Activated CD8-positive, alpha-beta memory T cell treated with anti-CD3 and anti-CD28 coated beads for 36 hours (primary cell): ENCODE measurements around the gene NUP62. TPM values are rescaled to one million over a fixed set of nuclear protein-coding genes. Genes with fewer than 3 reads are reported as not detected.
"Not testable (repeated sequence)": the region's sequence is repeated elsewhere in the genome, so short reads cannot be mapped to it uniquely, and the experiment has no call there.

Experiments
- CTCF ChIA-PET: fragments of 350-600 bp; sonication (Branson Sonifier 250); formaldehyde crosslinking; loops from one replicate; lab custom pipeline; 2021; ENCODE audit warnings: antibody characterized with exemption; lab: Charles Lee
- POLR2A ChIA-PET: fragments of 350-600 bp; sonication (Branson Sonifier 250); formaldehyde crosslinking; loops from one replicate; lab custom pipeline; 2021; ENCODE audit warnings: antibody characterized with exemption; lab: Charles Lee
- total RNA-seq, 2 experiments: library from RNA; stranded (reverse); gene quantifications; one replicate each; pipeline ENCODE4 v1.2.3, GENCODE V29; 2021

NUP62 gene
- total RNA-seq, 2 experiments from 2014 or later = 206 to 216 TPM

GRCh38 chr19:49930483-49931011, 1.2 kb upstream of the NUP62 start:
- CTCF ChIA-PET = interaction anchor here (1.1 to 2.7 kb wide), 3 partner anchors 16 to 95 kb away, joined by 3 to 13 read pairs (median 5); partner anchors contain the start of genes VRK3 and ZNF473

GRCh38 chr19:49929611-49930482, 543 bp upstream of the NUP62 start:
- ChIA-PET CTCF (interaction anchor here (1.1 to 2.7 kb wide), 7 partner anchors 8 to 96 kb away, joined by 3 to 13 read pairs (median 3); partner anchors contain the start of genes PTOV1, VRK3 and ZNF473), POLR2A (interaction anchor here (0.6 to 2.2 kb wide), 10 partner anchors 32 to 332 kb away, joined by 3 to 12 read pairs (median 4); partner anchors contain the start of genes AKT1S1, IL4I1, TBC1D17 and ZNF473)

More at GRCh38 chr19:49930483-49931011, 1.2 kb upstream of the NUP62 start:
- POLR2A ChIA-PET = interaction anchor here (1.0 to 2.2 kb wide), 3 partner anchors 36 to 80 kb away, joined by 3 to 12 read pairs (median 8); partner anchors contain the start of genes AKT1S1 and TBC1D17

GRCh38 chr19:49927526-49928264, 1.6 kb downstream of the NUP62 start:
- POLR2A ChIA-PET = interaction anchor here (0.7 to 2.2 kb wide), 6 partner anchors 16 to 61 kb away, joined by 3 to 8 read pairs (median 4); no protein-coding TSS in a partner anchor

GRCh38 chr19:49926515-49926914, 2.8 kb downstream of the NUP62 start:
- POLR2A ChIA-PET = no interaction called here
- CTCF ChIA-PET = interaction anchor here (0.9 kb wide), 1 partner anchor 8 kb away, joined by 3 read pairs; no protein-coding TSS in a partner anchor

More at GRCh38 chr19:49927526-49928264, 1.6 kb downstream of the NUP62 start:
- CTCF ChIA-PET = interaction anchor here (0.6 to 2.7 kb wide), 6 partner anchors 9 to 63 kb away, joined by 3 to 13 read pairs (median 4); no protein-coding TSS in a partner anchor

- ChIA-PET POLR2A (no interaction called here), CTCF (interaction anchor here (0.6 to 1.5 kb wide), 2 partner anchors 11 to 81 kb away, joined by 3 read pairs; no protein-coding TSS in a partner anchor)
Observed at GRCh38 chr19:49925486-49925885, 3.8 kb downstream of the NUP62 start.

- CTCF ChIA-PET = interaction anchor here (1.5 kb wide), 1 partner anchor 11 kb away, joined by 3 read pairs; no protein-coding TSS in a partner anchor
- POLR2A ChIA-PET = not testable (repeated sequence)
Observed at GRCh38 chr19:49924881-49925210, 4.5 kb downstream of the NUP62 start.

- ChIA-PET CTCF (interaction anchor here (1.5 kb wide), 1 partner anchor 10 kb away, joined by 3 read pairs; no protein-coding TSS in a partner anchor), POLR2A (no interaction called here)
Observed at GRCh38 chr19:49924004-49924880, 5.1 kb downstream of the NUP62 start.

- CTCF ChIA-PET = interaction anchor here (1.0 kb wide), 1 partner anchor 10 kb away, joined by 3 read pairs; no protein-coding TSS in a partner anchor
- POLR2A ChIA-PET = no interaction called here
Observed at GRCh38 chr19:49923055-49924003, 6.0 kb downstream of the NUP62 start.

GRCh38 chr19:49921871-49922795, 7.2 kb downstream of the NUP62 start:
- ChIA-PET CTCF (interaction anchor here (1.0 kb wide), 1 partner anchor 9 kb away, joined by 3 read pairs; no protein-coding TSS in a partner anchor), POLR2A (no interaction called here)

- CTCF ChIA-PET = no interaction called here
- POLR2A ChIA-PET = interaction anchor here (0.7 to 1.3 kb wide), 2 partner anchors 8 to 9 kb away, joined by 3 to 6 read pairs; partner anchors contain the start of gene ATF5
Observed at GRCh38 chr19:49920624-49921363, 8.5 kb downstream of the NUP62 start.

GRCh38 chr19:49918089-49918488, 11.2 kb downstream of the NUP62 start:
- ChIA-PET CTCF (interaction anchor here (0.7 to 2.1 kb wide), 4 partner anchors 9 to 1478 kb away, joined by 3 to 5 read pairs (median 3); partner anchors contain the start of genes ATF5 and NUP62), POLR2A (no interaction called here)

GRCh38 chr19:49916839-49917733, 12.2 kb downstream of the NUP62 start:
- POLR2A ChIA-PET = no interaction called here

GRCh38 chr19:49915271-49915670, 14.0 kb downstream of the NUP62 start:
- CTCF ChIA-PET = interaction anchor here (1.0 to 2.6 kb wide), 2 partner anchors 14 to 23 kb away, joined by 4 to 13 read pairs; partner anchors contain the start of genes ATF5 and NUP62

More at GRCh38 chr19:49916839-49917733, 12.2 kb downstream of the NUP62 start:
- CTCF ChIA-PET = interaction anchor here (0.6 to 2.1 kb wide), 4 partner anchors 12 to 1477 kb away, joined by 3 to 5 read pairs (median 4); partner anchors contain the start of genes ATF5 and NUP62

GRCh38 chr19:49913720-49914119, 15.6 kb downstream of the NUP62 start:
- ChIA-PET POLR2A (no interaction called here), CTCF (interaction anchor here (1.0 to 2.6 kb wide), 3 partner anchors 9 to 15 kb away, joined by 3 to 13 read pairs (median 3); partner anchors contain the start of genes ATF5 and NUP62)

More at GRCh38 chr19:49915271-49915670, 14.0 kb downstream of the NUP62 start:
- POLR2A ChIA-PET = no interaction called here
